GM12874 (cell line): Measurements from ENCODE around the gene GABRB1.

Experiments
- CTCF ChIP-seq: IDR thresholded peaks from 2 replicates; pipeline ENCODE4 v1.5.1; 2011; ENCODE audit warnings: low read depth, mild to moderate bottlenecking, control low read depth, low read length, moderate library complexity; ENCODE audit not compliant: insufficient read depth

GABRB1 gene

GRCh38 chr4:47413521-47413920, 382.2 kb downstream of the GABRB1 start:
- no peak for TF ChIP-seq CTCF

- TF ChIP-seq CTCF, result no peak
These were observed 384.4 kb downstream of the GABRB1 start for GRCh38 chr4:47415719-47416118.

GRCh38 chr4:47418147-47418546, 386.8 kb downstream of the GABRB1 start:
- no peak for TF ChIP-seq CTCF

GRCh38 chr4:47419296-47419695, 387.9 kb downstream of the GABRB1 start:
- TF ChIP-seq CTCF, result no peak

GRCh38 chr4:47425628-47426027, 394.3 kb downstream of the GABRB1 start:
- TF ChIP-seq CTCF, result no peak

- TF ChIP-seq CTCF, result no peak
These were observed 396.6 kb downstream of the GABRB1 start for GRCh38 chr4:47427935-47428334.

- no peak for TF ChIP-seq CTCF
These were observed 401.4 kb downstream of the GABRB1 start for GRCh38 chr4:47432749-47433148.

GRCh38 chr4:47434931-47435330, 403.6 kb downstream of the GABRB1 start:
- no peak for TF ChIP-seq CTCF
